GM23338 (cell line): ENCODE results near the gene DRAXIN. TPM values are rescaled to one million over a fixed set of nuclear protein-coding genes. Genes with fewer than 3 reads are reported as not detected.

Source experiments
- ATAC-seq: fragments of 200-7000 bp; cut with Tn5 transposase; 3 replicates; pipeline ENCODE4 v1.9.1; 2020
- DNase-seq: peaks from one replicate; pipeline ENCODE4 v3.0.0-alpha.2; 2015; ENCODE audit warnings: low spot score
- H2AFZ ChIP-seq: fragments of 200-600 bp; sonication (generic); 2 replicates; pipeline ENCODE4 v1.8.0; 2016; ENCODE audit warnings: antibody characterized with exemption, mild to moderate bottlenecking, moderate library complexity
- H3F3A ChIP-seq: fragments of 200-600 bp; sonication (generic); replicated peaks from 2 replicates; pipeline ENCODE4 v1.8.0; 2017; ENCODE audit warnings: antibody characterized with exemption, mixed run types, low read depth
- H3K27ac ChIP-seq: fragments of 200-600 bp; sonication (generic); 2 replicates; pipeline ENCODE4 v1.6.1; 2016; ENCODE audit warnings: low read depth
- H3K27me3 ChIP-seq: fragments of 200-600 bp; sonication (generic); 2 replicates; pipeline ENCODE4 v1.8.0; 2016; ENCODE audit warnings: mild to moderate bottlenecking, mixed run types, moderate library complexity; ENCODE audit not compliant: insufficient read depth
- H3K36me3 ChIP-seq: fragments of 200-600 bp; sonication (generic); 2 replicates; pipeline ENCODE4 v1.8.0; 2016; ENCODE audit warnings: mild to moderate bottlenecking; ENCODE audit not compliant: insufficient read depth
- H3K4me1 ChIP-seq: fragments of 200-600 bp; sonication (generic); 2 replicates; pipeline ENCODE4 v1.8.0; 2016; ENCODE audit warnings: mild to moderate bottlenecking, moderate library complexity; ENCODE audit not compliant: insufficient read depth
- H3K4me2 ChIP-seq: fragments of 200-600 bp; sonication (generic); 2 replicates; pipeline ENCODE4 v1.7.1; 2017; ENCODE audit warnings: mixed run types
- H3K4me3 ChIP-seq: fragments of 200-600 bp; sonication (generic); 2 replicates; pipeline ENCODE4 v1.6.1; 2016; ENCODE audit warnings: mixed run types
- H3K79me2 ChIP-seq: fragments of 200-600 bp; sonication (generic); replicated peaks from 2 replicates; pipeline ENCODE4 v1.8.0; 2017; ENCODE audit warnings: mild to moderate bottlenecking; ENCODE audit not compliant: insufficient read depth
- H3K9me2 ChIP-seq: fragments of 200-600 bp; sonication (generic); 2 replicates; pipeline ENCODE4 v1.8.0; 2017; ENCODE audit not compliant: insufficient read depth
- H4K20me1 ChIP-seq: fragments of 200-600 bp; sonication (generic); replicated peaks from 2 replicates; pipeline ENCODE4 v1.8.0; 2017; ENCODE audit warnings: mild to moderate bottlenecking; ENCODE audit not compliant: insufficient read depth
- H3K27ac Mint-ChIP-seq: 2 replicates; pipeline ENCODE4 v1.8.0; 2020; ENCODE audit warnings: inconsistent platforms, mild to moderate bottlenecking, moderate library complexity, mixed read lengths
- H3K27me3 Mint-ChIP-seq: 3 replicates; pipeline ENCODE4 v1.8.0; 2022; ENCODE audit warnings: low read depth, mild to moderate bottlenecking, moderate library complexity, mixed read lengths, inconsistent platforms; ENCODE audit not compliant: insufficient read depth, poor library complexity
- H3K36me3 Mint-ChIP-seq: 3 replicates; pipeline ENCODE4 v1.8.0; 2021; ENCODE audit warnings: low read depth, mild to moderate bottlenecking, inconsistent platforms, moderate library complexity, mixed read lengths
- H3K4me1 Mint-ChIP-seq: 3 replicates; pipeline ENCODE4 v1.8.0; 2020; ENCODE audit warnings: mild to moderate bottlenecking, inconsistent platforms, mixed read lengths
- H3K4me3 Mint-ChIP-seq: 3 replicates; pipeline ENCODE4 v1.8.0; 2021; ENCODE audit warnings: moderate library complexity, mild to moderate bottlenecking, inconsistent platforms, mixed read lengths
- H3K9me3 Mint-ChIP-seq: 3 replicates; pipeline ENCODE4 v1.8.0; 2020; ENCODE audit warnings: moderate library complexity, mild to moderate bottlenecking, inconsistent platforms, mixed read lengths
- polyA plus RNA-seq: library from polyadenylated mRNA; unstranded; fragments of >200 nt; fragmentation: Nextera tagmentation; extraction: Ambion mirVana; gene quantifications from 2 replicates; pipeline ENCODE4 v1.2.1, GENCODE V29; 2016
- total RNA-seq: library from RNA; depleted of rRNA; stranded (reverse); fragments of >200 nt; shearing (Covaris generic); gene quantifications from 2 replicates; pipeline ENCODE4 v1.2.3, GENCODE V29; 2014
- TF ChIP-seq, protein P1 (sequence below): fragments of 250-450 bp; sonication (Bioruptor Pico); IDR thresholded peaks from 2 replicates; pipeline ENCODE4 v1.5.0; 2020; ENCODE audit warnings: mild to moderate bottlenecking, moderate library complexity
- TF ChIP-seq, protein P2 (sequence below): IDR thresholded peaks from one replicate; pipeline ENCODE4 v1.6.1; 2018; ENCODE audit warnings: antibody characterized with exemption; ENCODE audit not compliant: unreplicated experiment

DRAXIN gene
- total and polyA plus RNA-seq, 2 experiments from 2014 or later, result 7.6 to 23.0 TPM

DNA sequence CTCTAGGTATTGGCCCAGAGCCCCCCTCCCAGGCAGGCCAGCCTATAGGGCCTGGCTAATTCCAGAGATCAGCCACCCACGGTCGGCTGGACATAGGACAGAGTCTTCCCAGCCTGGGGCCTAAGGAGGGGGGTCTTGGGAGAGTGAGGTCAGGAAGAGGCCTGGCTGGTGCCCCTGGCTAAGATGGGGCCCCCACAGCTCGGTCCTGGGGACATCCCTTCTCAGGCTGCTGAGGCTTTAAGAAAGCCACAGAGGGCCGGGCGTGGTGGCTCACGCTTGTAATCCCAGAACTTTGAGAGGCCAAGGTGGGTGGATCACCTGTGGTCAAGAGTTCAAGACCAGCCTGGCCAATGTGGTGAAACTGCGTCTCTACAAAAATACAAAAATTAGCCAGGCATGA lies 73.0 kb downstream of the DRAXIN start (continued):
- TF ChIP-seq, protein P1, sequence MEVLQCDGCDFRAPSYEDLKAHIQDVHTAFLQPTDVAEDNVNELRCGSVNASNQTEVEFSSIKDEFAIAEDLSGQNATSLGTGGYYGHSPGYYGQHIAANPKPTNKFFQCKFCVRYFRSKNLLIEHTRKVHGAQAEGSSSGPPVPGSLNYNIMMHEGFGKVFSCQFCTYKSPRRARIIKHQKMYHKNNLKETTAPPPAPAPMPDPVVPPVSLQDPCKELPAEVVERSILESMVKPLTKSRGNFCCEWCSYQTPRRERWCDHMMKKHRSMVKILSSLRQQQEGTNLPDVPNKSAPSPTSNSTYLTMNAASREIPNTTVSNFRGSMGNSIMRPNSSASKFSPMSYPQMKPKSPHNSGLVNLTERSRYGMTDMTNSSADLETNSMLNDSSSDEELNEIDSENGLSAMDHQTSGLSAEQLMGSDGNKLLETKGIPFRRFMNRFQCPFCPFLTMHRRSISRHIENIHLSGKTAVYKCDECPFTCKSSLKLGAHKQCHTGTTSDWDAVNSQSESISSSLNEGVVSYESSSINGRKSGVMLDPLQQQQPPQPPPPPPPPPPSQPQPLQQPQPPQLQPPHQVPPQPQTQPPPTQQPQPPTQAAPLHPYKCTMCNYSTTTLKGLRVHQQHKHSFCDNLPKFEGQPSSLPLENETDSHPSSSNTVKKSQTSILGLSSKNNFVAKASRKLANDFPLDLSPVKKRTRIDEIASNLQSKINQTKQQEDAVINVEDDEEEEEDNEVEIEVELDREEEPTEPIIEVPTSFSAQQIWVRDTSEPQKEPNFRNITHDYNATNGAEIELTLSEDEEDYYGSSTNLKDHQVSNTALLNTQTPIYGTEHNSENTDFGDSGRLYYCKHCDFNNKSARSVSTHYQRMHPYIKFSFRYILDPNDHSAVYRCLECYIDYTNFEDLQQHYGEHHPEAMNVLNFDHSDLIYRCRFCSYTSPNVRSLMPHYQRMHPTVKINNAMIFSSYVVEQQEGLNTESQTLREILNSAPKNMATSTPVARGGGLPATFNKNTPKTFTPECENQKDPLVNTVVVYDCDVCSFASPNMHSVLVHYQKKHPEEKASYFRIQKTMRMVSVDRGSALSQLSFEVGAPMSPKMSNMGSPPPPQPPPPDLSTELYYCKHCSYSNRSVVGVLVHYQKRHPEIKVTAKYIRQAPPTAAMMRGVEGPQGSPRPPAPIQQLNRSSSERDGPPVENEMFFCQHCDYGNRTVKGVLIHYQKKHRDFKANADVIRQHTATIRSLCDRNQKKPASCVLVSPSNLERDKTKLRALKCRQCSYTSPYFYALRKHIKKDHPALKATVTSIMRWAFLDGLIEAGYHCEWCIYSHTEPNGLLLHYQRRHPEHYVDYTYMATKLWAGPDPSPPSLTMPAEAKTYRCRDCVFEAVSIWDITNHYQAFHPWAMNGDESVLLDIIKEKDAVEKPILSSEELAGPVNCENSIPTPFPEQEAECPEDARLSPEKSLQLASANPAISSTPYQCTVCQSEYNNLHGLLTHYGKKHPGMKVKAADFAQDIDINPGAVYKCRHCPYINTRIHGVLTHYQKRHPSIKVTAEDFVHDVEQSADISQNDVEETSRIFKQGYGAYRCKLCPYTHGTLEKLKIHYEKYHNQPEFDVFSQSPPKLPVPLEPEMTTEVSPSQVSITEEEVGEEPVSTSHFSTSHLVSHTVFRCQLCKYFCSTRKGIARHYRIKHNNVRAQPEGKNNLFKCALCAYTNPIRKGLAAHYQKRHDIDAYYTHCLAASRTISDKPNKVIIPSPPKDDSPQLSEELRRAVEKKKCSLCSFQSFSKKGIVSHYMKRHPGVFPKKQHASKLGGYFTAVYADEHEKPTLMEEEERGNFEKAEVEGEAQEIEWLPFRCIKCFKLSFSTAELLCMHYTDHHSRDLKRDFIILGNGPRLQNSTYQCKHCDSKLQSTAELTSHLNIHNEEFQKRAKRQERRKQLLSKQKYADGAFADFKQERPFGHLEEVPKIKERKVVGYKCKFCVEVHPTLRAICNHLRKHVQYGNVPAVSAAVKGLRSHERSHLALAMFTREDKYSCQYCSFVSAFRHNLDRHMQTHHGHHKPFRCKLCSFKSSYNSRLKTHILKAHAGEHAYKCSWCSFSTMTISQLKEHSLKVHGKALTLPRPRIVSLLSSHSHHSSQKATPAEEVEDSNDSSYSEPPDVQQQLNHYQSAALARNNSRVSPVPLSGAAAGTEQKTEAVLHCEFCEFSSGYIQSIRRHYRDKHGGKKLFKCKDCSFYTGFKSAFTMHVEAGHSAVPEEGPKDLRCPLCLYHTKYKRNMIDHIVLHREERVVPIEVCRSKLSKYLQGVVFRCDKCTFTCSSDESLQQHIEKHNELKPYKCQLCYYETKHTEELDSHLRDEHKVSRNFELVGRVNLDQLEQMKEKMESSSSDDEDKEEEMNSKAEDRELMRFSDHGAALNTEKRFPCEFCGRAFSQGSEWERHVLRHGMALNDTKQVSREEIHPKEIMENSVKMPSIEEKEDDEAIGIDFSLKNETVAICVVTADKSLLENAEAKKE (CRISPR knock-in tag), result no peak

DNA sequence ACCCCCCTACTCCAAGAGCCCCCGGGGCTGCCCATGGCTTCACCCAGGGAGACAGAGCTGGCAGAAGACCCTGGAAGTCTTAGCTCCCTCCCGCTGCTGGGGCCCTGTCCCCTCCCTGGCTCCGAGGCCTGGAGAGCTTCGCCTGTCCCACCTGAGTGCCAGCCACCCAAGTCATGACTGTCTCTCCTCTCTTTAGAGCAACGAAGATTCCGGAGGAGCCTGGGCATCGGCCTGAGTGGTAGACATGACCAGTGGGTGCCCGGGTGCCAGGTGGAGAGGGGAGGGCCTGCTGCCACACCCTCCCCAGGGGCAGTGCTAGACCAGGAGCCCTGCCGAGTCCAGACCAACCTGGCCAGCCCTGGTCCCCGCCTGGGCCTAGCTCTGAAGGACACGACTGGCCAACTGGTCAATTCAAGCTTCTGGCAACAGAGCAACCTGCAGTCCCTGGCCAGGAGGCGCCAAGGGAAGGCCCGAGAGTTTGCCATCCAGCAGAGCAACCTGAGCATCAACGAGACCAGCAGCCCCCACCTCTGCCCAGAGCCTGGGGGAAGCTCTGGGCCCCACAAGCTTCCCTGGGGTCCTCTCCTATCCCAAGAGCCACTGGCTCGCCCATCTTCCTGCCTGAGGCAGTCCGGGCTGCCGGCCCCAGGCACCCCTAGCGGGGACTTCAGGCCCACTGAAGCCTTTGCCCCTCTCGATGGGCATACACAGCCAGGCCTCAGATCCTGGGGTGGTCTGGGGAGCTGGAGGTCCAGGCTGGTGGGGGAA lies 74.3 kb downstream of the DRAXIN start:
- no peak for ATAC-seq
- peaks cover 5% of the 10 kb centered on the region; the same call in 1 of the 2 replicates for H3F3A ChIP-seq
- H3K9me2 ChIP-seq, result no peaks in the 10 kb centered on the region
- Mint-ChIP-seq H3K4me1 (peaks cover 14% of the 10 kb centered on the region), H3K4me3 (no peak overlapping the region), H3K27ac (no peak overlapping the region), H3K9me3 (peaks cover 3% of the 10 kb centered on the region; the same call in 1 of the 3 replicates), H3K27me3 (peaks cover 31% of the 10 kb centered on the region), H3K36me3 (no peaks in the 10 kb centered on the region)
- H2AFZ ChIP-seq, result no peak overlapping the region
- H3K4me1 ChIP-seq, result peaks cover 5% of the 10 kb centered on the region; the same call in 1 of the 2 replicates
- no peaks in the 10 kb centered on the region for H4K20me1 ChIP-seq
- no peak overlapping the region for H3K27ac ChIP-seq
- no peak overlapping the region for H3K4me3 ChIP-seq
- H3K79me2 ChIP-seq, result no peaks in the 10 kb centered on the region
- H3K27me3 ChIP-seq, result peaks cover 18% of the 10 kb centered on the region
- H3K36me3 ChIP-seq, result no peaks in the 10 kb centered on the region
- TF ChIP-seq, protein P2, sequence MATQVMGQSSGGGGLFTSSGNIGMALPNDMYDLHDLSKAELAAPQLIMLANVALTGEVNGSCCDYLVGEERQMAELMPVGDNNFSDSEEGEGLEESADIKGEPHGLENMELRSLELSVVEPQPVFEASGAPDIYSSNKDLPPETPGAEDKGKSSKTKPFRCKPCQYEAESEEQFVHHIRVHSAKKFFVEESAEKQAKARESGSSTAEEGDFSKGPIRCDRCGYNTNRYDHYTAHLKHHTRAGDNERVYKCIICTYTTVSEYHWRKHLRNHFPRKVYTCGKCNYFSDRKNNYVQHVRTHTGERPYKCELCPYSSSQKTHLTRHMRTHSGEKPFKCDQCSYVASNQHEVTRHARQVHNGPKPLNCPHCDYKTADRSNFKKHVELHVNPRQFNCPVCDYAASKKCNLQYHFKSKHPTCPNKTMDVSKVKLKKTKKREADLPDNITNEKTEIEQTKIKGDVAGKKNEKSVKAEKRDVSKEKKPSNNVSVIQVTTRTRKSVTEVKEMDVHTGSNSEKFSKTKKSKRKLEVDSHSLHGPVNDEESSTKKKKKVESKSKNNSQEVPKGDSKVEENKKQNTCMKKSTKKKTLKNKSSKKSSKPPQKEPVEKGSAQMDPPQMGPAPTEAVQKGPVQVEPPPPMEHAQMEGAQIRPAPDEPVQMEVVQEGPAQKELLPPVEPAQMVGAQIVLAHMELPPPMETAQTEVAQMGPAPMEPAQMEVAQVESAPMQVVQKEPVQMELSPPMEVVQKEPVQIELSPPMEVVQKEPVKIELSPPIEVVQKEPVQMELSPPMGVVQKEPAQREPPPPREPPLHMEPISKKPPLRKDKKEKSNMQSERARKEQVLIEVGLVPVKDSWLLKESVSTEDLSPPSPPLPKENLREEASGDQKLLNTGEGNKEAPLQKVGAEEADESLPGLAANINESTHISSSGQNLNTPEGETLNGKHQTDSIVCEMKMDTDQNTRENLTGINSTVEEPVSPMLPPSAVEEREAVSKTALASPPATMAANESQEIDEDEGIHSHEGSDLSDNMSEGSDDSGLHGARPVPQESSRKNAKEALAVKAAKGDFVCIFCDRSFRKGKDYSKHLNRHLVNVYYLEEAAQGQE, result no peak
- DNase-seq, result no peak
- H3K4me2 ChIP-seq, result no peak overlapping the region
